SK-N-SH (cell line): ENCODE results near the gene DLG1. TPM values are rescaled to one million over a fixed set of nuclear protein-coding genes. Genes with fewer than 3 reads are reported as not detected.

ENCODE experiments used
- CTCF ChIA-PET: fragments of 300-600, 350-600 bp; formaldehyde crosslinking; extraction: SDS; loops from one replicate; lab custom pipeline; 2021; lab: Yijun Ruan, JAX
- POLR2A ChIA-PET: fragments of 350-600 bp; sonication (Branson Sonifier 250); formaldehyde crosslinking; extraction: SDS; loops from one replicate; lab custom pipeline; 2020; ENCODE audit warnings: antibody characterized with exemption, inconsistent platforms; lab: Yijun Ruan, JAX
- DNase-seq: peaks from one replicate; pipeline ENCODE4 v3.0.0; 2012
- H2AFZ ChIP-seq: fragments of 200-600 bp; sonication (generic); 2 replicates; pipeline ENCODE4 v1.8.1; 2016; ENCODE audit warnings: antibody characterized with exemption, mild to moderate bottlenecking, low read depth
- H3F3A ChIP-seq: fragments of 200-600 bp; sonication (generic); replicated peaks from 2 replicates; pipeline ENCODE3; 2016; ENCODE audit warnings: antibody characterized with exemption, mild to moderate bottlenecking; ENCODE audit not compliant: insufficient read depth
- H3K27ac ChIP-seq, 2 experiments: fragments of 200-500 bp in 1 of 2; fragments of 200-600 bp in 1 of 2; sonication (Bioruptor generic) in 1 of 2; sonication (generic), shearing (Covaris generic) in 1 of 2; 2 replicates each; pipeline versions ENCODE4 v1.5.1 to v1.6.1; 2014 to 2016; ENCODE audit warnings: low read depth in 2 of 2, inconsistent platforms in 1 of 2, low read length in 1 of 2, mild to moderate bottlenecking in 1 of 2, mixed read lengths in 1 of 2
- H3K27me3 ChIP-seq: fragments of 200-600 bp; sonication (generic), shearing (Covaris generic); 2 replicates; pipeline ENCODE4 v1.6.1; 2016; ENCODE audit warnings: mixed run types; ENCODE audit not compliant: insufficient read depth
- H3K36me3 ChIP-seq, 2 experiments: fragments of 200-500 bp in 1 of 2; fragments of 200-600 bp in 1 of 2; sonication (Bioruptor generic) in 1 of 2; sonication (generic) in 1 of 2; replicated peaks in 1 of 2; 2 replicates each; pipeline versions ENCODE3 to v1.5.1; 2014 to 2016; ENCODE audit warnings: low read length in 1 of 2, mild to moderate bottlenecking in 1 of 2; ENCODE audit not compliant: insufficient read depth in 2 of 2, control insufficient read depth in 1 of 2
- H3K4me1 ChIP-seq, 2 experiments: fragments of 200-500 bp in 1 of 2; fragments of 200-600 bp in 1 of 2; sonication (Bioruptor generic) in 1 of 2; sonication (generic), shearing (Covaris generic) in 1 of 2; 2 replicates each; pipeline versions ENCODE4 v1.5.1 to v1.6.1; 2014 to 2016; ENCODE audit warnings: low read depth in 1 of 2, low read length in 1 of 2, mixed run types in 1 of 2; ENCODE audit not compliant: insufficient read depth in 2 of 2, control insufficient read depth in 1 of 2
- H3K4me2 ChIP-seq: fragments of 200-600 bp; sonication (generic), shearing (Covaris generic); 2 replicates; pipeline ENCODE4 v1.6.1; 2017; ENCODE audit warnings: mixed run types
- H3K4me3 ChIP-seq, 2 experiments: fragments of 200-500 bp in 1 of 2; fragments of 200-600 bp in 1 of 2; sonication (Bioruptor generic) in 1 of 2; sonication (generic), shearing (Covaris generic) in 1 of 2; 2 replicates each; pipeline versions ENCODE4 v1.5.1 to v1.8.1; 2014 to 2016; ENCODE audit warnings: low read depth in 2 of 2, inconsistent platforms in 1 of 2, low read length in 1 of 2, mild to moderate bottlenecking in 1 of 2, mixed read lengths in 1 of 2, moderate library complexity in 1 of 2
- H3K79me2 ChIP-seq: fragments of 200-600 bp; sonication (generic); 2 replicates; pipeline ENCODE4 v1.8.1; 2017; ENCODE audit warnings: mild to moderate bottlenecking; ENCODE audit not compliant: insufficient read depth
- H3K9ac ChIP-seq: fragments of 200-600 bp; sonication (generic); 2 replicates; pipeline ENCODE4 v1.6.1; 2017; ENCODE audit warnings: mixed run types
- H3K9me2 ChIP-seq: fragments of 200-600 bp; sonication (generic); 2 replicates; pipeline ENCODE4 v1.6.1; 2017; ENCODE audit warnings: mixed run types
- H3K9me3 ChIP-seq: fragments of 200-600 bp; sonication (generic); 2 replicates; pipeline ENCODE4 v1.6.1; 2017; ENCODE audit warnings: mixed run types, mild to moderate bottlenecking, moderate library complexity
- H4K20me1 ChIP-seq: fragments of 200-600 bp; sonication (generic); 2 replicates; pipeline ENCODE4 v1.6.1; 2017; ENCODE audit warnings: mild to moderate bottlenecking, mixed run types; ENCODE audit not compliant: insufficient read depth
- CTCF ChIP-seq: fragments of 200-600 bp; sonication (generic); IDR thresholded peaks from 2 replicates; pipeline ENCODE4 v1.6.1; 2017; ENCODE audit warnings: antibody characterized with exemption, mild to moderate bottlenecking, moderate library complexity
- FOXM1 ChIP-seq: IDR thresholded peaks from 2 replicates; pipeline ENCODE4 v1.4.0; 2012; ENCODE audit warnings: low read depth, mild to moderate bottlenecking
- IRF3 ChIP-seq: fragments of 150-350 bp; IDR thresholded peaks from 2 replicates; pipeline ENCODE4 v1.6.1; 2016; ENCODE audit warnings: mild to moderate bottlenecking, low read depth, low read length
- JUND ChIP-seq: IDR thresholded peaks from 2 replicates; pipeline ENCODE4 v1.4.0; 2012
- USF2 ChIP-seq: fragments of 150-350 bp; IDR thresholded peaks from 2 replicates; pipeline ENCODE4 v1.6.1; 2017; ENCODE audit warnings: antibody characterized with exemption, low read length, low read depth, borderline replicate concordance
- ZBTB33 ChIP-seq: IDR thresholded peaks from 2 replicates; pipeline ENCODE4 v1.4.0; 2012; ENCODE audit warnings: low read depth, borderline replicate concordance
- WGBS: methylation state at CpG from one replicate; pipeline ENCODE4 v1.1.6; 2017; ENCODE audit warnings: low lambda C conversion rate; 5-methylcytosine and 5-hydroxymethylcytosine counted together
- polyA plus RNA-seq, 3 experiments: library from polyadenylated mRNA; depleted of rRNA; stranded (reverse); fragments of >200 nt; gene quantifications; 2 replicates each; pipeline ENCODE4 v1.2.3, GENCODE V29; 2012

The DLG1 gene
- polyA plus RNA-seq, 1 of the 3 experiments (the other 2 are of a cell fraction): 16.5 TPM

- TF ChIP-seq USF2 (no peak), FOXM1 (no peak), ZBTB33 (no peak), CTCF (no peak)
These were observed 296.3 kb downstream of the DLG1 start (continued) for GRCh38 chr3:197001972-197002700.

GRCh38 chr3:197001106-197001971 is 297.1 kb downstream of the DLG1 start:
- Histone ChIP-seq H3K9ac (no peak overlapping the region), H3K36me3 (no peaks in the 10 kb centered on the region), H3K79me2 (no peaks in the 10 kb centered on the region), H3K4me2 (no peak overlapping the region), H3K27ac (no peak overlapping the region), H3K9me2 (no peaks in the 10 kb centered on the region), H3K4me1 (peaks cover 0 to 9% of the 10 kb centered on the region in 2 experiments; a peak in 1 of 4 replicates), H4K20me1 (no peaks in the 10 kb centered on the region), H3K4me3 (no peak overlapping the region), H3K9me3 (no peaks in the 10 kb centered on the region), H2AFZ (no peak overlapping the region), H3F3A (no peaks in the 10 kb centered on the region), H3K27me3 (no peaks in the 10 kb centered on the region)
- ChIA-PET POLR2A (no interaction called here), CTCF (interaction anchor here (1.1 to 11.7 kb wide), 4 partner anchors 9 to 187 kb away, joined by 3 to 94 read pairs (median 14); no protein-coding TSS in a partner anchor)
- WGBS: 100% methylated on average over 18 of the region's 20 CpGs
- TF ChIP-seq FOXM1: no peak
- DNase-seq: no peak

GRCh38 chr3:197000211-197000610 is 298.2 kb downstream of the DLG1 start:
- no peak overlapping the region for H2AFZ ChIP-seq
- no peaks in the 10 kb centered on the region for H3K79me2 ChIP-seq
- peaks cover 0 to 9% of the 10 kb centered on the region in 2 experiments; a peak in 1 of 4 replicates for H3K4me1 ChIP-seq
- H3K9ac ChIP-seq: no peak overlapping the region
- H3K9me2 ChIP-seq: no peaks in the 10 kb centered on the region
- no peak overlapping the region for H3K4me3 ChIP-seq
- no peak overlapping the region for H3K27ac ChIP-seq
- no peaks in the 10 kb centered on the region for H3K9me3 ChIP-seq
- WGBS: 87% methylated on average over 5 of the region's 5 CpGs
- no peaks in the 10 kb centered on the region for H4K20me1 ChIP-seq
- ChIA-PET CTCF (interaction anchor here (1.2 to 11.7 kb wide), 3 partner anchors 22 to 188 kb away, joined by 4 to 94 read pairs (median 8); partner anchors contain the start of gene MELTF), POLR2A (no interaction called here)
- no peak for DNase-seq
- no peaks in the 10 kb centered on the region for H3K36me3 ChIP-seq
- no peak overlapping the region for H3K4me2 ChIP-seq
- no peaks in the 10 kb centered on the region for H3F3A ChIP-seq
- TF ChIP-seq IRF3: no peak
- no peak for TF ChIP-seq JUND
- H3K27me3 ChIP-seq: no peaks in the 10 kb centered on the region
